GM23248 (cell line): ENCODE measurements around the gene PLEKHA6. TPM values are rescaled to one million over a fixed set of nuclear protein-coding genes. Genes with fewer than 3 reads are reported as not detected.

Experiments
- DNase-seq: peaks from one replicate; pipeline ENCODE4 v3.0.0-alpha.2; 2015
- H2AFZ ChIP-seq: fragments of 200-600 bp; sonication (generic); 2 replicates; pipeline ENCODE4 v1.6.1; 2016; ENCODE audit warnings: antibody characterized with exemption
- H3F3A ChIP-seq: fragments of 200-600 bp; sonication (generic); 2 replicates; pipeline ENCODE4 v1.6.1; 2016; ENCODE audit warnings: mild to moderate bottlenecking, antibody characterized with exemption, mixed run types; ENCODE audit not compliant: insufficient read depth
- H3K27ac ChIP-seq: fragments of 200-600 bp; sonication (generic); 2 replicates; pipeline ENCODE4 v1.5.1; 2016; ENCODE audit warnings: mild to moderate bottlenecking
- H3K27me3 ChIP-seq: fragments of 200-600 bp; sonication (generic); replicated peaks from 2 replicates; pipeline ENCODE4 v1.6.1; 2016; ENCODE audit warnings: mild to moderate bottlenecking; ENCODE audit not compliant: insufficient read depth
- H3K36me3 ChIP-seq: fragments of 200-600 bp; sonication (generic); 2 replicates; pipeline ENCODE4 v1.6.1; 2016; ENCODE audit warnings: low read depth, mild to moderate bottlenecking
- H3K4me1 ChIP-seq: fragments of 200-600 bp; sonication (generic); 2 replicates; pipeline ENCODE4 v1.6.1; 2016; ENCODE audit warnings: mild to moderate bottlenecking; ENCODE audit not compliant: insufficient read depth
- H3K4me2 ChIP-seq: fragments of 200-600 bp; sonication (generic); one replicate; pipeline ENCODE4 v1.6.1; 2016; ENCODE audit warnings: mild to moderate bottlenecking; ENCODE audit not compliant: unreplicated experiment
- H3K4me3 ChIP-seq: fragments of 200-600 bp; sonication (generic); 2 replicates; pipeline ENCODE4 v1.5.1; 2016; ENCODE audit warnings: mild to moderate bottlenecking
- H3K79me2 ChIP-seq: fragments of 200-600 bp; sonication (generic); 2 replicates; pipeline ENCODE4 v1.6.1; 2016; ENCODE audit warnings: mild to moderate bottlenecking; ENCODE audit not compliant: insufficient read depth
- H3K9ac ChIP-seq: fragments of 200-600 bp; sonication (generic); 2 replicates; pipeline ENCODE4 v1.6.1; 2016; ENCODE audit warnings: mild to moderate bottlenecking
- H3K9me2 ChIP-seq: fragments of 200-600 bp; sonication (generic); 2 replicates; pipeline ENCODE4 v1.6.1; 2016; ENCODE audit warnings: mixed run types, mild to moderate bottlenecking, moderate library complexity; ENCODE audit not compliant: insufficient read depth
- H3K9me3 ChIP-seq: fragments of 200-600 bp; sonication (generic); one replicate; pipeline ENCODE4 v1.6.1; 2017; ENCODE audit warnings: low read depth
- H4K20me1 ChIP-seq: fragments of 200-600 bp; sonication (generic); 2 replicates; pipeline ENCODE4 v1.6.0; 2016; ENCODE audit not compliant: insufficient read depth
- EZH2 ChIP-seq: fragments of 200-600 bp; sonication (generic); IDR thresholded peaks from 2 replicates; pipeline ENCODE4 v1.6.1; 2018; ENCODE audit warnings: antibody characterized with exemption, mild to moderate bottlenecking; ENCODE audit not compliant: insufficient read depth, poor library complexity, severe bottlenecking
- EZH2phosphoT487 ChIP-seq: fragments of 200-600 bp; sonication (generic); IDR thresholded peaks from 2 replicates; pipeline ENCODE4 v1.6.1; 2018; ENCODE audit warnings: antibody characterized with exemption, moderate library complexity, mild to moderate bottlenecking, low read depth; ENCODE audit not compliant: insufficient read depth
- WGBS, 2 experiments: methylation state at CpG; one replicate each; pipeline ENCODE4 v1.1.6; 2015 to 2017; ENCODE audit warnings: low lambda C conversion rate in 2 of 2, low coverage in 1 of 2; ENCODE audit errors: missing lambda C conversion rate in 2 of 2; 5-methylcytosine and 5-hydroxymethylcytosine counted together
- in situ Hi-C: fragments of 300-500 bp; cut with MboI; formaldehyde crosslinking; loops from 2 replicates; pipeline ENCODE4 v1.15.0; 2020
- polyA plus RNA-seq: library from polyadenylated mRNA; unstranded; fragments of >200 nt; fragmentation: Nextera tagmentation; extraction: Ambion mirVana; gene quantifications from 2 replicates; pipeline ENCODE4 v1.2.1, GENCODE V29; 2016
- total RNA-seq: library from RNA; depleted of rRNA; stranded (reverse); fragments of >200 nt; shearing (Covaris generic); gene quantifications from 2 replicates; pipeline ENCODE4 v1.2.3, GENCODE V29; 2014

Gene PLEKHA6
- total and polyA plus RNA-seq, 2 experiments from 2014 or later, result 4.5 to 7.3 TPM

DNA sequence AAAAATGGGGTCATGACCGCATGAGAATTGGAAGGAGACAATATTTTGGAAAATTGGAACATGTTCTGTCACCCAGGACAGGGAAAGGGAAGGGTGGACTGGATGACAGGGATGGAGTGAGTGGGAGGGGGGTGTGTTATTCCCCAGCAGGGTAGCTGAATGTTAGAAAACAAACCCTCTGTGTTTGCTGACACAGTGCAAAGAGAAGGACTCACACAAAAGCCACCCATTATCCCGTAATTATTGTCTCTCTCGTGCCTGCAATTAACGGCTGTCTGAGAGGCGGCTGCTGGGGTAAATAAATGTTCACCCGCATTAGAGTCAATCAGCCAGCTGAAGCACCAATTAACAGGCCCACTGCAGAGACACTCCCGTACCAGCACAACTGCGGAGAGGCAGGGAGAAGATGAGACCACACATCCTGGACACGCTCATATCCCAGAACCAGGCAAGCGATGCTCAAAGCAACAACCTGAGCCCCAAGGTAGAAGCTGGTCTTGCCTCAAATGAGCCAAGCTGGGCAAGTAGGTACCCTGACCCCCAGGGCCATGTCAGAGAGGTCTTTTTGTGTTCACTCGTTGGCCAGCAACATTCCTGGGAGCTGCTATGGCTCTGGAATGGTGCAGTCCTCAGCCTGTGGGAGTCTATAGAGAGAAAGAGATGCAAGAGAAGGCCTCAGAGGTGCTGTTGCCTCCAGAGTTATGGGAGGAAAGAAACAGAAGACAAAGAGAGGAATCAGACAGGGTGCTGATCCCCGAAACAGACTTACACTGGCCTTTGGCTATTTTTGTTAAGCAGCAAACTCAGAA, 19.4 kb downstream of the PLEKHA6 start:
- no peaks in the 10 kb centered on the region for H4K20me1 ChIP-seq
- no peak overlapping the region for H3K27ac ChIP-seq
- TF ChIP-seq EZH2phosphoT487 (no peak), EZH2 (no peak)

DNA sequence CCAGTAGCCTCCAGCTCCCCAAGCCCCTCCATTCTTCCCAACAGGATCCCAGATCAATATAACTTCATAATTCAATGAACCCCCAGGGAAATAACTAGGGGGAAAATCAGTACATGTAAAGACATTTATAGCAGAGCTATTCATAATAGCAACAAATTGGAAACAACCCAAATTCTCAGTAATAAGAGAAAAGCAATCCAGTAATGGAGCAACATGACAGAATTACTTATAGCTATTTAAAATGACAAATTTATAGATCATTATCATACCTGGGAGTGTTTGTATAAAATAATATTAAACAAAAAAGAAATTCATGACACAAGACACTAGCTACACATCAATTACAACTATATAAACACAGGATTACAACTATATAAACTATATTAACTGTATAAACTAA, 20.2 kb downstream of the PLEKHA6 start:
- no peaks in the 10 kb centered on the region for H3K27me3 ChIP-seq
- H3K4me1 ChIP-seq, result peaks cover 41% of the 10 kb centered on the region
- H4K20me1 ChIP-seq, result no peaks in the 10 kb centered on the region
- no peaks in the 10 kb centered on the region for H3K9me3 ChIP-seq
- no peaks in the 10 kb centered on the region for H3K36me3 ChIP-seq
- TF ChIP-seq EZH2phosphoT487 (no peak), EZH2 (no peak)
- peaks cover 16% of the 10 kb centered on the region; the same call in 1 of the 2 replicates for H3K79me2 ChIP-seq
- no peak overlapping the region for H2AFZ ChIP-seq
- in situ Hi-C loops, result no loop called here
- H3K4me3 ChIP-seq, result no peak overlapping the region
- H3K27ac ChIP-seq, result no peak overlapping the region
- no peak overlapping the region for H3K4me2 ChIP-seq
- H3K9me2 ChIP-seq, result no peaks in the 10 kb centered on the region
- H3K9ac ChIP-seq, result no peak overlapping the region
- DNase-seq, result no peak
- peaks cover 30% of the 10 kb centered on the region for H3F3A ChIP-seq

More for the DNA sequence above, 19.4 kb downstream of the PLEKHA6 start:
- Histone ChIP-seq H3K36me3 (no peaks in the 10 kb centered on the region), H2AFZ (no peak overlapping the region), H3K4me3 (no peak overlapping the region), H3K9me2 (no peaks in the 10 kb centered on the region), H3K4me2 (no peak overlapping the region), H3K4me1 (peaks cover 41% of the 10 kb centered on the region), H3K79me2 (peaks cover 12% of the 10 kb centered on the region; the same call in 1 of the 2 replicates), H3K9me3 (no peaks in the 10 kb centered on the region), H3F3A (peaks cover 30% of the 10 kb centered on the region), H3K9ac (no peak overlapping the region), H3K27me3 (no peaks in the 10 kb centered on the region)
- in situ Hi-C loops, result no loop called here
- WGBS, 2 experiments, result 62 to 68% methylated on average over 12 of the region's 12 CpGs
- no peak for DNase-seq

DNA sequence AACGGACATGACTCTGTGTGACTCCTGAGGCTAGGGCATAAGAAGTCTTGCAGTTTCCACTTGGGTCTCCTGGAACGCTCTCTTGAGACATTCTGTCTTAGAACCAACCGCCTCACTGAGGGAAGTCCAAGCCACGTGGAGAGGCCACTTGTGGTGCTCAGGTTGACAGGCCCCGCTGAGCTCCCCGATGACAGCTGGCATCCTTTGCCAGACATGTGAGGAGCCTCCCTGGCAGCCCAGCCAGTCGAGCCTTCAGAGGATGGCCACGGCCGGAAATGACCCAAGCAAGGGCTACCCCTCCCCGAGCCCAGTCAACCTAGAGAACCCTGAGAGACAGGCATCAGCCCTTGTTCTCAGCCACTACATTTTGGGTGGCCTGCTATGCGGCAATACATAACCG, 20.7 kb downstream of the PLEKHA6 start:
- H3F3A ChIP-seq, result peaks cover 30% of the 10 kb centered on the region
- H3K4me2 ChIP-seq, result no peak overlapping the region
- H3K36me3 ChIP-seq, result no peaks in the 10 kb centered on the region
- no peak overlapping the region for H3K9ac ChIP-seq
- TF ChIP-seq EZH2, result no peak
- no peak for TF ChIP-seq EZH2phosphoT487
- no peaks in the 10 kb centered on the region for H3K27me3 ChIP-seq
- no peak overlapping the region for H3K27ac ChIP-seq
- H3K9me3 ChIP-seq, result no peaks in the 10 kb centered on the region
- no peak for DNase-seq
- H3K79me2 ChIP-seq, result peaks cover 16% of the 10 kb centered on the region; the same call in 1 of the 2 replicates
- H3K4me1 ChIP-seq, result peaks cover 41% of the 10 kb centered on the region
- H4K20me1 ChIP-seq, result no peaks in the 10 kb centered on the region
- in situ Hi-C loops, result no loop called here
- H3K9me2 ChIP-seq, result no peaks in the 10 kb centered on the region
- WGBS, 2 experiments, result 65% methylated on average over 10 to 12 of the region's 12 CpGs
- H3K4me3 ChIP-seq, result no peak overlapping the region
- H2AFZ ChIP-seq, result no peak overlapping the region

- in situ Hi-C loops, result no loop called here
- Histone ChIP-seq H3K79me2 (peaks cover 16% of the 10 kb centered on the region; the same call in 1 of the 2 replicates), H3K9me2 (no peaks in the 10 kb centered on the region), H2AFZ (no peak overlapping the region), H3K27me3 (no peaks in the 10 kb centered on the region), H3F3A (peaks cover 30% of the 10 kb centered on the region), H3K27ac (no peak overlapping the region), H3K36me3 (no peaks in the 10 kb centered on the region), H4K20me1 (no peaks in the 10 kb centered on the region), H3K9ac (no peak overlapping the region), H3K4me1 (peaks cover 41% of the 10 kb centered on the region), H3K4me3 (no peak overlapping the region), H3K4me2 (no peak overlapping the region), H3K9me3 (no peaks in the 10 kb centered on the region)
- TF ChIP-seq EZH2 (no peak), EZH2phosphoT487 (no peak)
- no peak for DNase-seq
- 10 to 18% methylated on average over 2 of the region's 2 CpGs for WGBS, 2 experiments
Observed at GRCh38 chr1:204338360-204338759, 21.4 kb downstream of the PLEKHA6 start.
